SK-MEL-5 (cell line): ENCODE measurements around the gene TREML4. TPM values are rescaled to one million over a fixed set of nuclear protein-coding genes. Genes with fewer than 3 reads are reported as not detected.

Experiments used
- DNase-seq: peaks from one replicate; pipeline ENCODE4 v3.0.0-alpha.2; 2016; ENCODE audit warnings: low read depth, low spot score
- in situ Hi-C: cut with HindIII; loops from 2 replicates; pipeline ENCODE4 v1.10.0; 2016; ENCODE audit warnings: low sequenced_read_pairs, high pct_unique_total_duplicates, low pct_unique_long_range_greater_than_20kb
- total RNA-seq: library from RNA; depleted of rRNA; stranded (reverse); fragments of >200 nt; shearing (Covaris generic); gene quantifications from 2 replicates; pipeline ENCODE4 v1.2.3, GENCODE V29; 2014

The TREML4 gene
- total RNA-seq, 1 experiment from 2014 or later, result not detected

DNA sequence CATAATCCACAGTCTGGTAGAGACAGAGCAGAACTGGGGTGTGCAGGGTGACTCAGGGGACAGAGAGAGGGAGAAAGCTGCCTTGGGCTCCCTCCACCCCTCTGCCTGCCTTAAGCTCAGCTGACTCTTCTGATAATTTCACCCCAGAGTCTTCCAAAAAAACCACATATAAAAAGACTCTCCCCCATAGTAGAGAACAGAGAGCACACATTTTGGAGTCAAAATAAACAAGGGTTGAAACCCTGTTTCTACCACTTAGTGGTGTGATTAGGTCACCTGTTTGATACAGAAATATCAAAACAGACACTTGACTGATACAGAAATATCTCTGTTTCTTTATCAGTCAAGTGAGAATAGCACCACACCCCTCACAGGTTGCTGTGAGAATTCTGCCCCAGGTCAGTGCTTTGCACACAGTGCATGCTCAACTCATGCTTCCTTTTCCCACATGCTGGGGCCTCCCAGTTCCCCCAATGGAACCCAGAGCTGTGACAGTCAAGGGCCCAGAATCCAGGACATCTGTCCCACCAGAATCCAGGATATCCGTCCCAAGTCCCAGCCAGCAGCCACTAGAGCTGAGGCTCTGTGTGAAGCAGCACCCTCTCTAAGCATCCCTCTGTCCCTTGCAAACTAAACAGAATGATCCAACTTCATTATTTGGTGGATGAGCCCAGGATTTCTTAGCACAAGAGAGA, 28.4 kb upstream of the TREML4 start:
- in situ Hi-C loops, result loop anchor here (25.0 kb wide), 1 partner anchor 112 kb away; no protein-coding TSS in a partner anchor
- DNase-seq, result no peak

- in situ Hi-C loops, result no loop called here
- DNase-seq, result no peak
These were observed 27.8 kb upstream of the TREML4 start for GRCh38 chr6:41200296-41200900.

GRCh38 chr6:41200901-41201763, 27.0 kb upstream of the TREML4 start, which contains the start of gene TREML2:
Gene TREML2 (minus strand): TSS chr6:41201149. CDS start chr6:41201008, 141 bp downstream.
- in situ Hi-C loops, result no loop called here

DNA sequence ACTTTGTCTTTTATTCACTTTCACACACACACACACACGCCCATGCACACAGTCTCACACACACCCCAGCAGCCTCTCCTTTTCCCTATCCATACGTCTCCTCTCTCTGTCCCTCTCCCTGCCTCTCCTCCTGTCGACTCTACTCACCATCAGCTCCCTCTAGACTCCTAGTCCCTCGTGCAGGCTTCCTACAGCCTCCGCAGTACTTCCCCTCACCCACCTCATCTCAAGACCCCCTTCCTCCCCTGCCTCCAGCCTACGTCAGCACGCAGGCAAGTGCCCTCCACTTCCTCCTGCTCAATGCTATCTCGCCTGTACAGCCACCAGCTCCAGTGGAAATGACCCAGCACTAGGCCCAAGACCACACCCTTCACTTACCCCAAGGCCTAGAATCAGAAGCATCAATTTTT, 26.4 kb upstream of the TREML4 start:
- in situ Hi-C loops, result no loop called here
- no peak for DNase-seq

More at GRCh38 chr6:41200901-41201763, 27.0 kb upstream of the TREML4 start, which contains the start of gene TREML2:
- DNase-seq, result no peak

DNA sequence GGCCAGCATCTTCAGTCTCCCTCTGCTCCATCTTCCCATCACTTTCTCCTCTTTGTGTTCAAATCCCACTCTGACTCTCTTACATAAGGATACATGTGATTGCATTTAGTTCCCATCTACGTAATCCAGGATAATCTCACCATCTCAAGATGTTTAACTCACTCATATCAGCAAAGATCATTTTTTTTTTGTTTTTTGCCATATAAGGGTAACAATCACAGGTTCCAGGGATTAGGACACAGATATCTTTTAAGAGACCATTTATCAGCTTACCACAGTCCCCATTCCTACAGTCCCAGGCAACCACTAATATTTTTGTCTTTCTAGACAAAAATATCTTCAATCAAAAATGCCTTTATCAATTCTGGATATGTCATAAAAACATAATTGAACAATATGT, 24.0 kb upstream of the TREML4 start:
- no peak for DNase-seq
- in situ Hi-C loops, result no loop called here

DNA sequence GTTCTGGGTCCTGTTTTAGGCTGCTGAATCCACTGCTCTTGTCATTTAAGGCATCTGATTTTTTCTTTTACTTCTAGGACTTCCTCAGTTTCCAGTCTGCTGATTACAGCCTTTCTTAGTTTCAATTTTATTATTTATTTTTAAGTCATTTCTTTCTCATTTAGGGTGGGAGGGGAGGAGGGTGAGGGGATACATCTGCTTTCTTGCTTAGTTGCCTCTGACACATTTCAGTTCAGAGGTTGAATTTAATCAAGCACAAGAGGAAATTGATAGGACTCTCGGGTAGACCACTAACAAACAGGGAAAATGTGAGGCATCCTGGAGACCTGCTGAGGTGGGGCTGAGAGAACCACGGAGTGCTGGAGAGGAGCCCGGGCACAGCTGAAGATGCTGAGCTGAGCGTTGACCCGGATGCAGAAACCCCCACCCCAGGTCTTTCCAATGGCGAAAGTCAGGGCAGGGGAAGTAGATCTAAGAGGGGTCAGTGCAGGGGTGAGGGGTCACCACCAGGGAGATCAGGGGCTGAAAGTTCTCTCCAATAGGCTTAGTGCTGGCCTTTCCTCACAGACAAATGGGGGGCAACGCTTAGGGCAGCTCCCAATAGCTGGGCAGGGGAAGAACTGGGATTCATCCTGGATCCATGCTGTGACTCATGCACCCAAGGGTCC, 19.6 kb upstream of the TREML4 start:
- DNase-seq, result no peak
- in situ Hi-C loops, result no loop called here

- in situ Hi-C loops, result no loop called here
These were observed 18.4 kb upstream of the TREML4 start for GRCh38 chr6:41209547-41210320.

DNA sequence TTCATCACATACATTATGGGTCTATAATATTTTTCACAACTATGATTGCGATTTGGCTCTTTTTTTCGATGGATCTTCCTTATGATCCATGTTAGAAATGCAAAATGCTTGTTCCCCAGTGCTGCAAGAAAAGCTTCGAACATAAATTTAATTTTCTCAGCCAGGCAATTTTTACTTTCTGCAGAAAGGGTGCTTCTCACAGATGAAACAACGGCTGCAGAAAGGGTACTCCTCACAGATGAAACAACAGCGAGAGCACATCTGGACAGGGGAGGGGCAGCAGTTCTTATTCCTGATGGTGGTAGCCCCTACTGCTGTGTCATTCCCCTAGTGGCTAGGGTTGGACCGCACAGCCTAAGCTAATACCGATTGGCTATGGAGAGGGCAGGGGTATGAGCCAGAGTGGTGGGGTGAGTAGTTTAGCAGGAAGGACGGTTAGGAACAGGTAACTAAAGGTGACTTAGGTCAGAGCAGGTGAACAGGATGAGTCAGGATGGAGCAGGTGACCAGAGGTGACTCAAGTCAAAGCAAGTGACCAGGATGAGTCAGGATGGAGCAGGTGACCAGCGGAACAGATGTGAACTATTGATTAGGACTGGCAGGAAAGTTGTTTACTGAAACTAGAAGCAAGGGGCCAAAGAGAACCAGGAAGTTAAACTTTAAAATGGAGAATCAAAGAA, 13.4 kb upstream of the TREML4 start:
- no peak for DNase-seq
- in situ Hi-C loops, result no loop called here

More at GRCh38 chr6:41209547-41210320, 18.4 kb upstream of the TREML4 start:
- DNase-seq, result no peak

DNA sequence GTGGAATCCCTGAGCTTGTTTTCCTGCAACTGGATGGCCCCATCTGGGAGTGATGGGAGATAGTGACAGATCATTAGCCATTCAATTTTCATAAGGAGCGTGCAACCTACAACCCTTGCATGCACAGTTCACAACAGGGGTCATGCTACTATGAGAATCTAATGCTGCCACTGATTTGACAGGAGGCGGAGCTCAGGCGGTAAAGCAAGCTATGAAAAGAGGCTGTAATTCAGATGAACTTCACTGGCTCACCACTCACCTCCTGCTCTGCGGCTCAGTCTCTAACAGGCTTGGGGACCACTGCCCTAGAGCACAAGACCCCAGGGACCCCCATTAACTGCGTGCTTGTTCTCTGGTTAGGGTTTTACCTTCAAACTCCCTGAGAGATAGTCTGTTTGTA, 12.4 kb upstream of the TREML4 start:
- in situ Hi-C loops, result no loop called here
- no peak for DNase-seq

GRCh38 chr6:41216616-41217015, 11.5 kb upstream of the TREML4 start:
- DNase-seq, result no peak
- in situ Hi-C loops, result no loop called here

GRCh38 chr6:41222045-41222444, 6.1 kb upstream of the TREML4 start:
- DNase-seq, result no peak
- in situ Hi-C loops, result no loop called here

DNA sequence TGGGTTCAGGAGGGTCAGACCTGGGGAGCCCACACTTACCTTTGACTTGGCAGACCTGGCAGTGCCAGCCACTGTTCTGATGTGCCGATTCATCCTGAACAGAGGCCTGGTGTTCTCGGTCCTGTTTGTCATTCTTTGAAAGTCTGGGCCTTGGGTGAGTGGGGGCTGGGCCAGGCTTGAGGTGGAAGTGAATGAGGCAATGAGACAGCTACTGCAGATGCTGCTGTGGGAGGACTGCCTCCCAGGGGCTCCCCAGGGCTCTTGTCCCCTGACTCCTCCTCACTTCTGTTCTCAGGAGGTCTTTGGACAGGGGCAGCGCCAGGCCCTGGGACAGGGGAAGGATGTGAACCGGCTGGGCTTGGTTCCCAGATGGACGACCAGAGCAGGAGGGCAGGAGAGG, 5.6 kb upstream of the TREML4 start:
- DNase-seq, result no peak
- in situ Hi-C loops, result no loop called here

- DNase-seq, result no peak
- in situ Hi-C loops, result no loop called here
These were observed 3.3 kb upstream of the TREML4 start for GRCh38 chr6:41224800-41225199.

GRCh38 chr6:41226752-41227151, 1.4 kb upstream of the TREML4 start:
- DNase-seq, result no peak
- in situ Hi-C loops, result no loop called here

GRCh38 chr6:41228616-41229015, 467 bp downstream of the TREML4 start:
- peak; percentile 2 for DNase-seq
- in situ Hi-C loops, result no loop called here

GRCh38 chr6:41229721-41230120, 1.6 kb downstream of the TREML4 start:
- no peak for DNase-seq
- in situ Hi-C loops, result no loop called here

- DNase-seq, result no peak
- in situ Hi-C loops, result no loop called here
These were observed 3.1 kb downstream of the TREML4 start for GRCh38 chr6:41231246-41231645.
